ENCODE data around the gene TNFSF11.

TNFSF11 gene

DNA sequence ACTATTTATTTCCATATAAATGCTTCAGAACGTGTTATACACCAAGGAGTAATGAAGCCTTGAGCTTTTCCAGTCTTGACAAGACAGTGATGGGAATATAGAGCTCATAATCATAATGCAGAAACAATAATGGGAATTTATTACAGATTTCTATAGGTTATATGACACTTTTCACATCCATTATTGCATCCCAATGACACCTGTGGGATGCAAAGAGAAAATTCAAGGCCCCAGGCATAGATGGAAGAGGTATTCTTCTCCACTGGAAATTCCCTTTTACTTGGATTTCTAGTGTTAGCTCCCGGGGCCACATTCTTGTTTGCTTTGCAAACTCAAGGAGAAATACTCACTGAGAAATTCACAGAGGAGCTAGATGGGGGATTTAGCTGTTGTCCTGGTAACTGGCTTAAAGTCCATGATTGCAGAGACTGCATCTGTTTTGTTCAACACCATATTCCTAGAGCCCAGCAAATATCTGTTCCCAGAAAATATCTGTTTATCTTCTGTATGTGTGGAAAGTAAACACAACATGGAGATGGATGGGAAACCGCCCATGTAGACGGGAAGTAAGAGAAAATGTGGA lies 30.6 kb upstream of the TNFSF11 start:
- Histone ChIP-seq H3K4me3 (ENCODE audit: low read depth in 1 of 2, low read length in 1 of 2) (no peak overlapping the region), H3K27me3 (no peaks in the 10 kb centered on the region), H3K4me1 (ENCODE audit: control insufficient read depth in 1 of 2, insufficient read depth in 1 of 2, low read depth in 1 of 2, low read length in 1 of 2) (no peaks in the 10 kb centered on the region), H3K36me3 (no peaks in the 10 kb centered on the region), H3K9me3 (no peaks in the 10 kb centered on the region), H3K27ac (no peak overlapping the region)
- TF ChIP-seq, protein P1, sequence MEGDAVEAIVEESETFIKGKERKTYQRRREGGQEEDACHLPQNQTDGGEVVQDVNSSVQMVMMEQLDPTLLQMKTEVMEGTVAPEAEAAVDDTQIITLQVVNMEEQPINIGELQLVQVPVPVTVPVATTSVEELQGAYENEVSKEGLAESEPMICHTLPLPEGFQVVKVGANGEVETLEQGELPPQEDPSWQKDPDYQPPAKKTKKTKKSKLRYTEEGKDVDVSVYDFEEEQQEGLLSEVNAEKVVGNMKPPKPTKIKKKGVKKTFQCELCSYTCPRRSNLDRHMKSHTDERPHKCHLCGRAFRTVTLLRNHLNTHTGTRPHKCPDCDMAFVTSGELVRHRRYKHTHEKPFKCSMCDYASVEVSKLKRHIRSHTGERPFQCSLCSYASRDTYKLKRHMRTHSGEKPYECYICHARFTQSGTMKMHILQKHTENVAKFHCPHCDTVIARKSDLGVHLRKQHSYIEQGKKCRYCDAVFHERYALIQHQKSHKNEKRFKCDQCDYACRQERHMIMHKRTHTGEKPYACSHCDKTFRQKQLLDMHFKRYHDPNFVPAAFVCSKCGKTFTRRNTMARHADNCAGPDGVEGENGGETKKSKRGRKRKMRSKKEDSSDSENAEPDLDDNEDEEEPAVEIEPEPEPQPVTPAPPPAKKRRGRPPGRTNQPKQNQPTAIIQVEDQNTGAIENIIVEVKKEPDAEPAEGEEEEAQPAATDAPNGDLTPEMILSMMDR (IDR thresholded peaks at IDR 0.05) = no peak

DNA sequence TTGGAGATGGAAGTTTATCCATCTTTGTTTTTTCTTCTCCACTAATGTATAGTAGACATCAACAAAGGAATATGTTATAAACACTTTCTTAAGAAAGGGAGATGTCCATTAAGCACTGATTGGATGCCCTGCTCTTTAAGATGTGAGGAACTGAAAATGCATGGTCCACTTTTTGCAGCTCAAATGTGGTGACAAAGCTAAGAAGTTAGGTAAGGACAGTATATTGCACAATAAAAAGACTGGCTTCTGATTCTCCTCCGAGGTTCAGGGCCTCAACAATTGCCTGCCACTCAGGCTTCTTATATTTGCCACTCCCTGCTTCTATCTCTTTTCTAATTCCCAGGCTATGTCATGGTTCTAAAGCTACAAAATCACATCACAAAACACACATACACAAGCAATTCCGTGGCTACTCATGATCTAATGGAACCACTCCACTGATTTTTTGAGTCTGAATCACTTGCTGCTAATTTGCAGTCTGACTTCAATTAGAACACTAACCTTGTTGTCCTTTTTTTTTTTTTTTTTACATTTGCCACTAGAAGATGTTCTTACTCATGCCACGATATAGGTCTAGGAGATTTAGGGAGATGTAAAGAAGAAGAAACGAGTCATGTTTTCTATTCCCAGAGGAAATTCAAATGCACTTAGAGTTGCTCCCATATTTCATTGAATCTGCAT lies 29.6 kb upstream of the TNFSF11 start:
- H3K4me1 ChIP-seq (ENCODE audit: control insufficient read depth in 1 of 2, insufficient read depth in 1 of 2, low read depth in 1 of 2, low read length in 1 of 2) = no peaks in the 10 kb centered on the region
- no peak overlapping the region for H3K4me3 ChIP-seq (ENCODE audit: low read depth in 1 of 2, low read length in 1 of 2)
- H3K36me3 ChIP-seq = no peaks in the 10 kb centered on the region
- TF ChIP-seq, protein P1 (IDR thresholded peaks at IDR 0.05) = no peak
- no peak overlapping the region for H3K27ac ChIP-seq
- no peaks in the 10 kb centered on the region for H3K9me3 ChIP-seq
- H3K27me3 ChIP-seq = no peaks in the 10 kb centered on the region

GRCh38 chr13:42545842-42546241 lies 28.1 kb upstream of the TNFSF11 start:
- H3K4me3 ChIP-seq (ENCODE audit: low read depth in 1 of 2, low read length in 1 of 2) = no peak overlapping the region
- H3K27me3 ChIP-seq = no peaks in the 10 kb centered on the region
- TF ChIP-seq, protein P1 (IDR thresholded peaks at IDR 0.05) = no peak
- H3K27ac ChIP-seq = no peak overlapping the region
- no peaks in the 10 kb centered on the region for H3K36me3 ChIP-seq
- H3K9me3 ChIP-seq = no peaks in the 10 kb centered on the region
- H3K4me1 ChIP-seq (ENCODE audit: control insufficient read depth in 1 of 2, insufficient read depth in 1 of 2, low read depth in 1 of 2, low read length in 1 of 2) = no peaks in the 10 kb centered on the region

- H3K27me3 ChIP-seq = no peaks in the 10 kb centered on the region
- no peak overlapping the region for H3K27ac ChIP-seq
- TF ChIP-seq, protein P1 (IDR thresholded peaks at IDR 0.05) = no peak
These were observed 26.3 kb upstream of the TNFSF11 start for GRCh38 chr13:42547612-42548011.

GRCh38 chr13:42548731-42549551 lies 25.0 kb upstream of the TNFSF11 start:
- no peak overlapping the region for H3K4me3 ChIP-seq (ENCODE audit: low read depth in 1 of 2, low read length in 1 of 2)
- TF ChIP-seq, protein P1 (IDR thresholded peaks at IDR 0.05) = no peak
- no peaks in the 10 kb centered on the region for H3K27me3 ChIP-seq

More at GRCh38 chr13:42547612-42548011, 26.3 kb upstream of the TNFSF11 start:
- Histone ChIP-seq H3K36me3 (no peaks in the 10 kb centered on the region), H3K4me1 (ENCODE audit: control insufficient read depth in 1 of 2, insufficient read depth in 1 of 2, low read depth in 1 of 2, low read length in 1 of 2) (no peaks in the 10 kb centered on the region), H3K9me3 (no peaks in the 10 kb centered on the region), H3K4me3 (ENCODE audit: low read depth in 1 of 2, low read length in 1 of 2) (no peak overlapping the region)

More at GRCh38 chr13:42548731-42549551, 25.0 kb upstream of the TNFSF11 start:
- H3K27ac ChIP-seq = no peak overlapping the region
- no peaks in the 10 kb centered on the region for H3K4me1 ChIP-seq (ENCODE audit: control insufficient read depth in 1 of 2, insufficient read depth in 1 of 2, low read depth in 1 of 2, low read length in 1 of 2)
- H3K9me3 ChIP-seq = no peaks in the 10 kb centered on the region
- no peaks in the 10 kb centered on the region for H3K36me3 ChIP-seq
